CD4-positive, alpha-beta T cell treated with Interleukin-6 at 100 ng/mL for 8 hours (primary cell): Measurements from ENCODE around the gene PLEKHB1.

Experiments used
- DNase-seq: peaks from one replicate; pipeline ENCODE4 v3.0.0-alpha.2; 2020; ENCODE audit warnings: mixed read lengths, low spot score

PLEKHB1 gene

DNA sequence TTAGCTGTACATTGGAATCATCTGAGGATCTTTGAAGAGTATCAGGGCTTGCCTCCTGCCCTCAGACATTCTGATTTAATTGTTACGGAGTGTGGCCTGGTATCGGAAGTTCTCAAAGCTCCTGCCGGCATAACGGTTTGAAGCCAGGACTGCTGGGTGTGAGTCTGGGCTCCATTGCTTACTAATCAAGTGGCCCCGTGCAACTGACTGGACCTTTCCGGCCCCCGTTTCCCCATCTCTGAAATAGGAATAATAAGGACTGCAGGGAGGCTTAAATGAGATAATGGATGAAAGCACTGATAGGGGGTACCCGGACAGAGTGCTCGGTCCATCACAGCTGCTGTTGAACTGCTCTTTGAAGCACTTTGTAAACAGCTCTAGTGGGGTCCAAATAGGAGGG is 1.7 kb downstream of the PLEKHB1 start:
- DNase-seq = no peak

DNA sequence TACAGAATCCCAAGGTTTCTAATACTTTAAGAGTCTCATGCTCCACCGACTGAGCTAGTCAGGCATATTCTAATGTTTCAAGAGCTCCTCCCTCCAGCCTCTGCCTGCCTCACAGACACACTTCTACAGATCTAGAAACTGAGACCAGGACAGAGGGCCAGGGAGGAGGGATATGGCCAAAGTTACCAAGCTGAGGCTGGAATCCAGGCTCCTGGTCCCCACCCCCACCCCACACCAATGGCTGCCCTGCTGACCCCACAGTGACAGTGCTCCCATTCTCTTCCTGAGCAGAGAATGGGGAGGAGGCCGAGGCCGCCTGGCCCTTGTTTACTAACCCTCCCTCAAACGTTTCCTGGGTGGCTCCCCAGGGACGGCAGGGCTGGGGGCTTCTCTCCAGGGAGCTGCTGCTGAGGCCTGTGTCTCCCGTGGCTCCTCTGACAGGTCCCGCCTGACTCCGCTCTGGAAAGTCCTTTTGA is 2.2 kb downstream of the PLEKHB1 start:
- DNase-seq = no peak

- DNase-seq = no peak
These were observed 2.8 kb downstream of the PLEKHB1 start for GRCh38 chr11:73649206-73649605.

DNA sequence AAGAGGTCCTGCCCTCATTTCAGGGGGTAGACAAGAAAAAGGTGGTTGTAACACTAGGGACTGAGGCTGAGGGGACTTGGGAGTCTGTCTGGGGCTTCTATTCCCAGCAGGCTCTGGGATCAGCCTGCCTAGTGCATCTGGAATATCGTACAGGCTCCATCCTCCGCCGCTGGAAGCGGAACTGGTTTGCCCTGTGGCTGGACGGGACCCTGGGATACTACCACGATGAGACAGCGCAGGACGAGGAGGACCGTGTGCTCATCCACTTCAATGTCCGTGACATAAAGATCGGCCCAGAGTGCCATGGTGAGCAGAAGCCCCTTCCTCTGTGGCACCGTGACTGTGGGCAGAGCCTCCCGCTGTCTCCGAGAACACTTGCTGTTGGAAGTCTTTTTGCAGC is 4.0 kb downstream of the PLEKHB1 start:
- no peak for DNase-seq

GRCh38 chr11:73651252-73651651 is 4.9 kb downstream of the PLEKHB1 start:
- DNase-seq = no peak

GRCh38 chr11:73651661-73652045 is 5.3 kb downstream of the PLEKHB1 start:
- DNase-seq = no peak

DNA sequence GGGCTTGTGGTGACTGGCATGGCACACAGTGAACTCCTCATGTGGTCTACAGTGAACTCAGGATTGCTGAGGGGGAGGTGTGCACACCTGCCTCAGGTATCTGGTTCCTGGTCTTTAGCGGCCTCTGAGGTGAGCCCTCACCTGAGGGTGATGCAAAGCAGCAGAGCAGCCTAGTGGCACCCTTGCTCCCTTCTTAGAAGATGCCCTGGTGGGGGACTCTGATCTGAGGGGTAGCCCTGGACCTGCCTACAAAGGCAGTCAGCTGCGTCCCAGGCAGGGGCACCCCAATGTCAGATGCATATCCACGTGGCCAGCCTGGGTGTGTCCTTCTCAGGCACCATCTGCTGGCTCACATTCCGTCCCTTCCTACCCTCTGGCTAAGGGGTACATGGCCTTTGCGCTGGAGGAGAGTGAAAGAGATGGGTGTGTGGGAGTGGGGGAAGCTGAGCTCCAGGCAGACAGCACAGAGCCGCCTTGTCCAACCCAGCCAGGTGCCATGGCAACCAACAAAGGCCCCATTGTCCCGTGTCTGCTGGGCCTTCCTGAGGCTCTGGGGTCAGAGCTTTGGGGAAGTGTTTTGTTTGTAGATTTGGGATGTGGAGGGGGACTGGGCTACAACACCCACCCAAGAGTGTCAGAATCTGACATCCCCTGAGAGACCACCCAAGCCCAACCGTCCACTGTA is 5.8 kb downstream of the PLEKHB1 start:
- DNase-seq = no peak

- no peak for DNase-seq
These were observed 6.6 kb downstream of the PLEKHB1 start for GRCh38 chr11:73652856-73653559.

- DNase-seq = no peak
These were observed 7.6 kb downstream of the PLEKHB1 start for GRCh38 chr11:73653996-73654395.

DNA sequence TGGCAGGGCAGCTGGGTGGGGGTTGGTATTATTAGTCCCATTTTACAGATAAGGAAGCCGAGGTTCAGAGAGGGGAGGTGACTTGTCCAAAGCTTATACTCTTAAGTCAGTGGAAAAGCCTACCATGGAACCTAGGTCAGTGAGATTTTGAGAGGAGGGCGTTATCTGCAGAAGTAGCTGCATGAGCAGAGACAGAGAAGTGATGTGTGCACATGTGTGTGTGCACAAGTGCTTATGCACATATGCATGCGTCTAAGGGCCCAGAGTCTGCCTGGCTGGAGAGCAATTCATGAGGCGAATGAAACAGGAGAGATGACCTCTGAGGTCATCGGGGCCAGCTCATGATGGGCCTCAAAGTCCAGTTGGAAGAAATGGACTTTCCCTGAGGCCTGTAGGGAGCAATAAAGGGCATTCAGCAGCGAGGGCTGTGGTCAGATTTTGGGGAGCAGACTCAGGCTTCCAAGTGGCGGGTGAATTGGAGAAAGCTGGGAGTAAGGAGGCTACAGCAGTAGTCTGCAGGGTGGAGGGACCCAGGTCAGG is 8.2 kb downstream of the PLEKHB1 start:
- no peak for DNase-seq

DNA sequence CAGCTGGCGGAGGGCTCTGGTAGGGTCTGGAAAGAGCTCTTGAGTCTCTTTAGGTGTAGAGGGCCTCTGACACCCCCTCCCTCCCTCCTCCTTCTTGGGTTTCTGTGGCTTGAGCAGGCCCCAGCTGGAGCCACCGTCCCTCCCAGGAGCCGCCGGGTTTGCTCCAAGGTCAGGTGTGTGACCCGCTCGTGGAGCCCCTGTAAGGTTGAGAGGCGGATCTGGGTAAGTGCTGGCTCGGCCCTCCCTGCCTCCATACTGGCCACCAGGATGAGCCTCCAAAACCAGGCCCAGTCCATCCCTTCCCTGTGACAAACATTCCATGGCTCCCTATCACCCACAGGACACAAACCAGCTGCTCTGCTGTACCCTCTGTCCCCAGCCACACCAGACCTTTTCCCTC is 9.3 kb downstream of the PLEKHB1 start:
- DNase-seq = no peak

DNA sequence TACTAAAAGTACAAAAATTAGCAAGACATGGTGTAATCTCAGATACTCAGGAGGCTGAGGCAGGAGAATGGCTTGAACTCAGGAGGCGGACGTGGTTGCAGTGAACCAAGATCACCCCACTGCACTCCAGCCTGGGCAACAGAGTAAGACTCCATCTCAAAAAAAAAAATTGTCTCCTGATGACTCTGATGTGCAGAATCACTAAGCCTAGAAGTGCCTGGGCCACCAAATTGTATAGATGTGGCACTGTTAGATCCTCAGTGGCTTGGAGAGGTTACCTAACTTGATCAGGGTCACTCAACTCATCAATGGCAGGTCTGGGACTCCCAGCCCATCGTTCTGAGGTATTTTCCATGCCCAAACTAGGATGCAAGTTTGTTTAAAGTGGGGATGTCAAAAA is 10.6 kb downstream of the PLEKHB1 start:
- DNase-seq = no peak

- DNase-seq = no peak
These were observed 13.6 kb downstream of the PLEKHB1 start for GRCh38 chr11:73659961-73660360.

GRCh38 chr11:73660497-73661034 is 14.2 kb downstream of the PLEKHB1 start:
- DNase-seq = no peak

GRCh38 chr11:73661035-73661628 is 14.8 kb downstream of the PLEKHB1 start:
- peak; percentile 81 for DNase-seq

DNA sequence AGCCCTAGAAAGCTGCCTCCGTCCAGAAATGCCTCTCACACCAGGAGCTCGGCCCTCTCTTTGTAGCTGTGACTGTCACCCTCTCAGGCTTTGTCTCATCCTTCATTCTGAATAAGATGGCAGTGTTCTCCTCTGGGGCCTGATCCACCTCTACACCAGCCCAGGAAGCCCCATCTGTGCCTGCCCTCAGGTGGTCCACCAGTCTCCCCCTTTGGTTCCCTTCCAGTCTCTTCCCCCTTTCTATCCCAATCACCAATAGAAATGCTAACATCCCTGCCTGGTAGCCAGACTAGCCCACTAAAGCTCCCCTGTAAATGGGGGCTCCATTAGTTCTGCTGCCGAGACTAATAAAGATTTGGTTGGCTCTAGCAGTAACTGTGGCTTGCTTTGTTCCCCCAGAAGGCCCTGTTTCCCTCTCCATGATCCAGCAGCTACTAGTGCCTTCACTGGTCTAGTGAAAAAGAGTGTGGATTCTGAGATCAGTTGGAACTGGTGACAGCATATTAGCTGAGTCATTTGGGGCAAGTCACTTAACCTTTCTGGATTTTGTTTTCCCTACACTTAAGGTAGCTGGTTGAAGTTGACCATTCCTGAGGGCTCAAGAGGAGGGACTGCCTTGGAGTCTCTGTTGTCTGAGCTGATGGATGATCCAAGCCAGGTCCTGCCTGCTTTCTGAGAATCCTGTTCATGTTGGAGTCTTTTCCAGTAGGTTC is 16.2 kb downstream of the PLEKHB1 start:
- no peak for DNase-seq

- DNase-seq = no peak
These were observed 17.5 kb downstream of the PLEKHB1 start for GRCh38 chr11:73663604-73664495.

GRCh38 chr11:73664877-73665276 is 18.5 kb downstream of the PLEKHB1 start:
- no peak for DNase-seq

GRCh38 chr11:73667891-73668290 is 21.5 kb downstream of the PLEKHB1 start:
- no peak for DNase-seq

- no peak for DNase-seq
These were observed 24.4 kb downstream of the PLEKHB1 start for GRCh38 chr11:73670808-73671207.

DNA sequence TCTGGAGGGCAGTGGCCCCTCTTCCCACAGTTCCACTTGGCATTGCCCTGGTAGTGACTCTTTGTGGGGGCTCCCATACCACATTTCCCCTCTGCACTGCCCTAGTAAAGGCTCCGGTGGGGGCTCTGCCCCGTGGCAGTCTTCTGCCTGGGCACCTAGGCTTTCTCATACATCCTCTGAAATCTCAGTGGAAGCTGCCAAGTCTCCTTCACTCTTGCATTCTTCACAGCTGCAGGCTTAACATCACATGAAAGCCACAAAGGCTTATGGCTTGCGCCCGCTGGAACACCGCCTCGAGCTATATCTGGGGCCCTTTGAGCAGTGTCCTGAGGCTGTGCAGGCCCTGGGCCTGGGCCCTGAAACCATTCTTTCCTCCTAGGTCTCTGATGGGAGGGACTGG is 25.3 kb downstream of the PLEKHB1 start:
- no peak for DNase-seq
